ENCODE data around the gene PF4V1. TPM values are rescaled to one million over a fixed set of nuclear protein-coding genes. Genes with fewer than 3 reads are reported as not detected.

PF4V1 gene
- total and polyA plus RNA-seq, 9 of the 15 experiments (the other 6 are each of a cell fraction or from before 2014, with no cell fraction given): not detected

DNA sequence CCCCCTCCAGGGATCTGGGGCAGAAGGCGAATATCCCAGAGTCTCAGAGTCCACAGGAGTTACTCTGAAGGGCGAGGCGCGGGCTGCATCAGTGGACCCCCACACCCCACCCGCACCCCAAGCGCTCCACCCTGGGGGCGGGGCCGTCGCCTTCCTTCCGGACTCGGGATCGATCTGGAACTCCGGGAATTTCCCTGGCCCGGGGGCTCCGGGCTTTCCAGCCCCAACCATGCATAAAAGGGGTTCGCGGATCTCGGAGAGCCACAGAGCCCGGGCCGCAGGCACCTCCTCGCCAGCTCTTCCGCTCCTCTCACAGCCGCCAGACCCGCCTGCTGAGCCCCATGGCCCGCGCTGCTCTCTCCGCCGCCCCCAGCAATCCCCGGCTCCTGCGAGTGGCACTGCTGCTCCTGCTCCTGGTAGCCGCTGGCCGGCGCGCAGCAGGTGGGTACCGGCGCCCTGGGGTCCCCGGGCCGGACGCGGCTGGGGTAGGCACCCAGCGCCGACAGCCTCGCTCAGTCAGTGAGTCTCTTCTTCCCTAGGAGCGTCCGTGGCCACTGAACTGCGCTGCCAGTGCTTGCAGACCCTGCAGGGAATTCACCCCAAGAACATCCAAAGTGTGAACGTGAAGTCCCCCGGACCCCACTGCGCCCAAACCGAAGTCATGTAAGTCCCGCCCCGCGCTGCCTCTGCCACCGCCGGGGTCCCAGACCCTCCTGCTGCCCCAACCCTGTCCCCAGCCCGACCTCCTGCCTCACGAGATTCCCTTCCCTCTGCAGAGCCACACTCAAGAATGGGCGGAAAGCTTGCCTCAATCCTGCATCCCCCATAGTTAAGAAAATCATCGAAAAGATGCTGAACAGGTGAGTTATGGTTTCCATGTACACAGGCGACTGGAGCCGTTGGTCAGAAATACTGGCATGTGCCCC lies 16.3 kb downstream of the PF4V1 start, which contains the start of gene CXCL1 (continued):
- TF ChIP-seq, protein P1, sequence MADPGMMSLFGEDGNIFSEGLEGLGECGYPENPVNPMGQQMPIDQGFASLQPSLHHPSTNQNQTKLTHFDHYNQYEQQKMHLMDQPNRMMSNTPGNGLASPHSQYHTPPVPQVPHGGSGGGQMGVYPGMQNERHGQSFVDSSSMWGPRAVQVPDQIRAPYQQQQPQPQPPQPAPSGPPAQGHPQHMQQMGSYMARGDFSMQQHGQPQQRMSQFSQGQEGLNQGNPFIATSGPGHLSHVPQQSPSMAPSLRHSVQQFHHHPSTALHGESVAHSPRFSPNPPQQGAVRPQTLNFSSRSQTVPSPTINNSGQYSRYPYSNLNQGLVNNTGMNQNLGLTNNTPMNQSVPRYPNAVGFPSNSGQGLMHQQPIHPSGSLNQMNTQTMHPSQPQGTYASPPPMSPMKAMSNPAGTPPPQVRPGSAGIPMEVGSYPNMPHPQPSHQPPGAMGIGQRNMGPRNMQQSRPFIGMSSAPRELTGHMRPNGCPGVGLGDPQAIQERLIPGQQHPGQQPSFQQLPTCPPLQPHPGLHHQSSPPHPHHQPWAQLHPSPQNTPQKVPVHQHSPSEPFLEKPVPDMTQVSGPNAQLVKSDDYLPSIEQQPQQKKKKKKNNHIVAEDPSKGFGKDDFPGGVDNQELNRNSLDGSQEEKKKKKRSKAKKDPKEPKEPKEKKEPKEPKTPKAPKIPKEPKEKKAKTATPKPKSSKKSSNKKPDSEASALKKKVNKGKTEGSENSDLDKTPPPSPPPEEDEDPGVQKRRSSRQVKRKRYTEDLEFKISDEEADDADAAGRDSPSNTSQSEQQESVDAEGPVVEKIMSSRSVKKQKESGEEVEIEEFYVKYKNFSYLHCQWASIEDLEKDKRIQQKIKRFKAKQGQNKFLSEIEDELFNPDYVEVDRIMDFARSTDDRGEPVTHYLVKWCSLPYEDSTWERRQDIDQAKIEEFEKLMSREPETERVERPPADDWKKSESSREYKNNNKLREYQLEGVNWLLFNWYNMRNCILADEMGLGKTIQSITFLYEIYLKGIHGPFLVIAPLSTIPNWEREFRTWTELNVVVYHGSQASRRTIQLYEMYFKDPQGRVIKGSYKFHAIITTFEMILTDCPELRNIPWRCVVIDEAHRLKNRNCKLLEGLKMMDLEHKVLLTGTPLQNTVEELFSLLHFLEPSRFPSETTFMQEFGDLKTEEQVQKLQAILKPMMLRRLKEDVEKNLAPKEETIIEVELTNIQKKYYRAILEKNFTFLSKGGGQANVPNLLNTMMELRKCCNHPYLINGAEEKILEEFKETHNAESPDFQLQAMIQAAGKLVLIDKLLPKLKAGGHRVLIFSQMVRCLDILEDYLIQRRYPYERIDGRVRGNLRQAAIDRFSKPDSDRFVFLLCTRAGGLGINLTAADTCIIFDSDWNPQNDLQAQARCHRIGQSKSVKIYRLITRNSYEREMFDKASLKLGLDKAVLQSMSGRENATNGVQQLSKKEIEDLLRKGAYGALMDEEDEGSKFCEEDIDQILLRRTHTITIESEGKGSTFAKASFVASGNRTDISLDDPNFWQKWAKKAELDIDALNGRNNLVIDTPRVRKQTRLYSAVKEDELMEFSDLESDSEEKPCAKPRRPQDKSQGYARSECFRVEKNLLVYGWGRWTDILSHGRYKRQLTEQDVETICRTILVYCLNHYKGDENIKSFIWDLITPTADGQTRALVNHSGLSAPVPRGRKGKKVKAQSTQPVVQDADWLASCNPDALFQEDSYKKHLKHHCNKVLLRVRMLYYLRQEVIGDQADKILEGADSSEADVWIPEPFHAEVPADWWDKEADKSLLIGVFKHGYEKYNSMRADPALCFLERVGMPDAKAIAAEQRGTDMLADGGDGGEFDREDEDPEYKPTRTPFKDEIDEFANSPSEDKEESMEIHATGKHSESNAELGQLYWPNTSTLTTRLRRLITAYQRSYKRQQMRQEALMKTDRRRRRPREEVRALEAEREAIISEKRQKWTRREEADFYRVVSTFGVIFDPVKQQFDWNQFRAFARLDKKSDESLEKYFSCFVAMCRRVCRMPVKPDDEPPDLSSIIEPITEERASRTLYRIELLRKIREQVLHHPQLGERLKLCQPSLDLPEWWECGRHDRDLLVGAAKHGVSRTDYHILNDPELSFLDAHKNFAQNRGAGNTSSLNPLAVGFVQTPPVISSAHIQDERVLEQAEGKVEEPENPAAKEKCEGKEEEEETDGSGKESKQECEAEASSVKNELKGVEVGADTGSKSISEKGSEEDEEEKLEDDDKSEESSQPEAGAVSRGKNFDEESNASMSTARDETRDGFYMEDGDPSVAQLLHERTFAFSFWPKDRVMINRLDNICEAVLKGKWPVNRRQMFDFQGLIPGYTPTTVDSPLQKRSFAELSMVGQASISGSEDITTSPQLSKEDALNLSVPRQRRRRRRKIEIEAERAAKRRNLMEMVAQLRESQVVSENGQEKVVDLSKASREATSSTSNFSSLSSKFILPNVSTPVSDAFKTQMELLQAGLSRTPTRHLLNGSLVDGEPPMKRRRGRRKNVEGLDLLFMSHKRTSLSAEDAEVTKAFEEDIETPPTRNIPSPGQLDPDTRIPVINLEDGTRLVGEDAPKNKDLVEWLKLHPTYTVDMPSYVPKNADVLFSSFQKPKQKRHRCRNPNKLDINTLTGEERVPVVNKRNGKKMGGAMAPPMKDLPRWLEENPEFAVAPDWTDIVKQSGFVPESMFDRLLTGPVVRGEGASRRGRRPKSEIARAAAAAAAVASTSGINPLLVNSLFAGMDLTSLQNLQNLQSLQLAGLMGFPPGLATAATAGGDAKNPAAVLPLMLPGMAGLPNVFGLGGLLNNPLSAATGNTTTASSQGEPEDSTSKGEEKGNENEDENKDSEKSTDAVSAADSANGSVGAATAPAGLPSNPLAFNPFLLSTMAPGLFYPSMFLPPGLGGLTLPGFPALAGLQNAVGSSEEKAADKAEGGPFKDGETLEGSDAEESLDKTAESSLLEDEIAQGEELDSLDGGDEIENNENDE (IDR thresholded peaks at IDR 0.05; ENCODE audit: low read depth, low read length): no peak
- peak; percentile 54 for TF ChIP-seq GABPB1 (CRISPR knock-in tag; IDR thresholded peaks at IDR 0.05)
- TF ChIP-seq SNIP1 (IDR thresholded peaks at IDR 0.05; ENCODE audit: low read depth): no peak
- no peak for TF ChIP-seq SETDB1 (IDR thresholded peaks at IDR 0.05; ENCODE audit: low read length)
- TF ChIP-seq RBFOX2 (IDR thresholded peaks at IDR 0.05; ENCODE audit: low read depth, low read length): peak; percentile 76
- no peak for TF ChIP-seq STAG1 (CRISPR knock-in tag; IDR thresholded peaks at IDR 0.05; ENCODE audit: borderline replicate concordance)
- no peak for TF ChIP-seq HNRNPK (IDR thresholded peaks at IDR 0.05; ENCODE audit: low read depth, low read length, poor library complexity, severe bottlenecking)
- TF ChIP-seq ETV5 (CRISPR knock-in tag; IDR thresholded peaks at IDR 0.05; ENCODE audit: low read depth): no peak
- no peak for TF ChIP-seq PYGO2 (tag; IDR thresholded peaks at IDR 0.05)
- no peak for TF ChIP-seq TCFL5 (CRISPR knock-in tag; conservative IDR thresholded peaks at IDR 0.05)
- no peak for TF ChIP-seq RBM39 (optimal IDR thresholded peaks at IDR 0.05; ENCODE audit: low read depth, low read length)
- TF ChIP-seq, protein P2, sequence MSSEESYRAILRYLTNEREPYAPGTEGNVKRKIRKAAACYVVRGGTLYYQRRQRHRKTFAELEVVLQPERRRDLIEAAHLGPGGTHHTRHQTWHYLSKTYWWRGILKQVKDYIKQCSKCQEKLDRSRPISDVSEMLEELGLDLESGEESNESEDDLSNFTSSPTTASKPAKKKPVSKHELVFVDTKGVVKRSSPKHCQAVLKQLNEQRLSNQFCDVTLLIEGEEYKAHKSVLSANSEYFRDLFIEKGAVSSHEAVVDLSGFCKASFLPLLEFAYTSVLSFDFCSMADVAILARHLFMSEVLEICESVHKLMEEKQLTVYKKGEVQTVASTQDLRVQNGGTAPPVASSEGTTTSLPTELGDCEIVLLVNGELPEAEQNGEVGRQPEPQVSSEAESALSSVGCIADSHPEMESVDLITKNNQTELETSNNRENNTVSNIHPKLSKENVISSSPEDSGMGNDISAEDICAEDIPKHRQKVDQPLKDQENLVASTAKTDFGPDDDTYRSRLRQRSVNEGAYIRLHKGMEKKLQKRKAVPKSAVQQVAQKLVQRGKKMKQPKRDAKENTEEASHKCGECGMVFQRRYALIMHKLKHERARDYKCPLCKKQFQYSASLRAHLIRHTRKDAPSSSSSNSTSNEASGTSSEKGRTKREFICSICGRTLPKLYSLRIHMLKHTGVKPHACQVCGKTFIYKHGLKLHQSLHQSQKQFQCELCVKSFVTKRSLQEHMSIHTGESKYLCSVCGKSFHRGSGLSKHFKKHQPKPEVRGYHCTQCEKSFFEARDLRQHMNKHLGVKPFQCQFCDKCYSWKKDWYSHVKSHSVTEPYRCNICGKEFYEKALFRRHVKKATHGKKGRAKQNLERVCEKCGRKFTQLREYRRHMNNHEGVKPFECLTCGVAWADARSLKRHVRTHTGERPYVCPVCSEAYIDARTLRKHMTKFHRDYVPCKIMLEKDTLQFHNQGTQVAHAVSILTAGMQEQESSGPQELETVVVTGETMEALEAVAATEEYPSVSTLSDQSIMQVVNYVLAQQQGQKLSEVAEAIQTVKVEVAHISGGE (CRISPR knock-in tag; IDR thresholded peaks at IDR 0.05): no peak
